AG04449 (cell line): ENCODE measurements around the gene KRTAP10-3.
"Not testable (repeated sequence)": the region's sequence is repeated elsewhere in the genome, so short reads cannot be mapped to it uniquely, and the experiment has no call there.

ENCODE experiments used
- CTCF ChIA-PET: fragments of 350-600 bp; formaldehyde crosslinking; extraction: SDS; loops from one replicate; lab custom pipeline; 2021; ENCODE audit warnings: antibody characterized with exemption; lab: Yijun Ruan, JAX
- POLR2A ChIA-PET: fragments of 400-600, 350-600 bp; formaldehyde crosslinking; extraction: SDS; loops from one replicate; lab custom pipeline; 2020; ENCODE audit warnings: antibody characterized with exemption, inconsistent platforms; lab: Yijun Ruan, JAX
- DNase-seq: peaks from one replicate; pipeline ENCODE4 v3.0.0-alpha.2; 2010; ENCODE audit warnings: low read depth, low spot score
- H3K4me3 ChIP-seq: 2 replicates; pipeline ENCODE4 v1.5.1; 2011; ENCODE audit warnings: low read depth, mild to moderate bottlenecking, control low read depth, low read length
- CTCF ChIP-seq: IDR thresholded peaks from one replicate; pipeline ENCODE4 v1.5.1; 2011; ENCODE audit warnings: mild to moderate bottlenecking, moderate library complexity, low read length, control low read depth, inconsistent platforms; ENCODE audit not compliant: insufficient read depth; ENCODE audit errors: missing control alignments

Gene KRTAP10-3

GRCh38 chr21:44568261-44568660 lies 9.7 kb upstream of the KRTAP10-3 start:
- ChIA-PET POLR2A (no interaction called here), CTCF (no interaction called here)
- no peak overlapping the region for H3K4me3 ChIP-seq
- DNase-seq, result no peak
- no peak for TF ChIP-seq CTCF

- POLR2A ChIA-PET, result no interaction called here
- TF ChIP-seq CTCF, result no peak
- CTCF ChIA-PET, result no interaction called here
- no peak overlapping the region for H3K4me3 ChIP-seq
- no peak for DNase-seq
These were observed 9.0 kb upstream of the KRTAP10-3 start for GRCh38 chr21:44567481-44568171.

GRCh38 chr21:44566403-44566802 lies 7.8 kb upstream of the KRTAP10-3 start:
- no peak for DNase-seq
- no peak for TF ChIP-seq CTCF
- no peak overlapping the region for H3K4me3 ChIP-seq
- ChIA-PET POLR2A (no interaction called here), CTCF (no interaction called here)

GRCh38 chr21:44564886-44565598 lies 6.4 kb upstream of the KRTAP10-3 start:
- TF ChIP-seq CTCF, result no peak
- ChIA-PET POLR2A (no interaction called here), CTCF (no interaction called here)
- DNase-seq, result no peak
- no peak overlapping the region for H3K4me3 ChIP-seq

GRCh38 chr21:44564099-44564498 lies 5.5 kb upstream of the KRTAP10-3 start:
- no peak for DNase-seq
- H3K4me3 ChIP-seq, result no peak overlapping the region
- CTCF ChIA-PET, result no interaction called here
- TF ChIP-seq CTCF, result no peak
- POLR2A ChIA-PET, result no interaction called here

- POLR2A ChIA-PET, CTCF ChIA-PET, H3K4me3 ChIP-seq, DNase-seq: not testable (repeated sequence)
These were observed 293 bp downstream of the KRTAP10-3 start for GRCh38 chr21:44558329-44558675.
